ENCODE results near the gene PAPLN.

- TF ChIP-seq CTCF (IDR thresholded peaks at IDR 0.05; ENCODE audit: low read depth, low read length) (no peak), EZH2phosphoT487 (IDR thresholded peaks at IDR 0.05; ENCODE audit: low read depth) (no peak)
These were observed 23.3 kb downstream of the PAPLN start for GRCh38 chr14:73260574-73260973.
